HG03025 (cell line): ENCODE measurements around the gene UPK3A.

Experiments used
- ATAC-seq: cut with Tn5 transposase; IDR thresholded peaks from one replicate; pipeline ENCODE4 v1.9.1; 2021; ENCODE audit warnings: mild to moderate bottlenecking, moderate library complexity; ENCODE audit not compliant: unreplicated experiment, low FRiP score

The UPK3A gene

DNA sequence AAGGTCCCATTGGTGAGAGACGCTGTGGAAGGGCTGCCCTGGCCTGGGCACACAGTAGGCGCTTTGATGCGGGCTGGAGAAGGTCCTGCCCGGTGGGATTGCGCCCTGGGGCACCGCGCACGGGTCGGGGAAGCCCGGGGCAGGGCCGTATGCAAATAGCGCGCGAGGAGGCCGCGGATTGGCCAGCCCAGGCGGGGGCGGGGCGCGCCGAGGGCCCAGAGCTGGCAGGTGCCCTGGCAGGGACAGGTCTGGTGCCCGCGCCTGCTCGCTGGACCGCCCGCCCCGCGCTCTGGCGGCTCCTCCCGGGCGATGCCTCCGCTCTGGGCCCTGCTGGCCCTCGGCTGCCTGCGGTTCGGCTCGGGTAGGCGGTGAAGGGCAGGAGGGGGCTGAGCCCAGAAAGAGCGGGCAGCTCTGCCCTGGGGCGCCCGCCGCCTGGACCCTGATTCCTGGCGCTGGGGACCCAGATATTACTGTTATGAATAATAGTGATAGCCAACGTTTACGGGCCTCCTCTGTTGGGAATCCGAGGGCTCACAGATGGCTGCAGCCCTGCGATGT, at the start of gene UPK3A:
UPK3A (plus strand) TSS at position 245 of the 558 bp plus-strand sequence; CDS start at position 310, 65 bp downstream.
- no peak for ATAC-seq

DNA sequence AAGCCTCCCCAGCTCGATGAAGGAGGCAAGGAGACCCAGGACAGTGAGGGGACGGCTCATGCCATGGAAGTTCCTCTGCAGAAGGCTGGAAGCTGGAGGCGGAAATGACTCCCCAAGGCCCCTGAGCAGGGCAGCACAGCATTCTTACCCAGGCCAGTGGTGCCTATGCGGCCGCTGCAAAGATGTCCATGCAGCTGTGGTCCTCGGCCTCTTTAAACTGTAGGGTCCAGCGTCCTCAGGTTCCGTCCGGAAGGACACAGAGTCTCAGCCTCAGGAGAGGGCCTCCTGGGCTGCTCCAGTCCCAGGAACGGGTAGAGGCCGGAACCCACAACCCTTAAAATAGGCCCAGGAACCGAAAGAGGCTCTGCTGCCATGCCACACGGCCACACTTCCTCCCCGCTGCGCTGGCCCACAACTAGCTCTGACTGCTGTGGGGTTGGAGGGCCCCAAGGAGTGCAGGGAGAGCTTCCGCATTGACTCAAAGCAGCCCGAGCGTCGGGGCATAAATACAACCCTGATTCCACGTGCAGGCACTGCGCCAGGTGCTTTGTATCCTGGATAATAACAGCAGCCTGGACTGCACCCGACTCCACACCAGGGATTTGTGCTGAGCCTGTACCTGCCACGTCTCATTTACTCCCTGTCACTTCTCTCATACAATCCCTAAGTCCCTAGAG, 49.5 kb upstream of the UPK3A start:
- peak; percentile 59 for ATAC-seq

DNA sequence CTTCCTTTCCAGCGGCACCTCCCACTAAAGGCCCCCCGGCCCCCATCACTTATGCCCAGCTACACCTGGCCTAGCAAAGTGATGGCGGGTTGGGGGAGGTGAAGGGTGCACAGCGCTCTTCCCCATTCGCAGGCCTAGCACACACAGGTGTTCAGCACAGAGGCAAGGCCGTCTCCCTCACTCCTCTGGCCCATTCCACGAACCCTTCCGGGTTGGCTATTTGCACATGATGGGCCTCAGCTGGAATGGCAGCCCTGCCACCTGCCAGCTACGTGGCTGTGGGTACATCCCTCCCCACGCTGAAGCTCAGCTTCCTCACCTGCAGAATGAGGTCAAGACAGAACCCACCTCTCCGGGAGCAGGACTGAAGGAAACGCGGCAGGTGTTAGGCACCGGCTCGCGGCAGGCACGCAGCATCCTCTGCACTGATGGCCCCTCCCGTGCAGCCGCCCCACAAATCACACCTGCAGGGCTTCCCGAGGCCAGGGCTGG, 48.9 kb upstream of the UPK3A start:
- ATAC-seq: no peak

DNA sequence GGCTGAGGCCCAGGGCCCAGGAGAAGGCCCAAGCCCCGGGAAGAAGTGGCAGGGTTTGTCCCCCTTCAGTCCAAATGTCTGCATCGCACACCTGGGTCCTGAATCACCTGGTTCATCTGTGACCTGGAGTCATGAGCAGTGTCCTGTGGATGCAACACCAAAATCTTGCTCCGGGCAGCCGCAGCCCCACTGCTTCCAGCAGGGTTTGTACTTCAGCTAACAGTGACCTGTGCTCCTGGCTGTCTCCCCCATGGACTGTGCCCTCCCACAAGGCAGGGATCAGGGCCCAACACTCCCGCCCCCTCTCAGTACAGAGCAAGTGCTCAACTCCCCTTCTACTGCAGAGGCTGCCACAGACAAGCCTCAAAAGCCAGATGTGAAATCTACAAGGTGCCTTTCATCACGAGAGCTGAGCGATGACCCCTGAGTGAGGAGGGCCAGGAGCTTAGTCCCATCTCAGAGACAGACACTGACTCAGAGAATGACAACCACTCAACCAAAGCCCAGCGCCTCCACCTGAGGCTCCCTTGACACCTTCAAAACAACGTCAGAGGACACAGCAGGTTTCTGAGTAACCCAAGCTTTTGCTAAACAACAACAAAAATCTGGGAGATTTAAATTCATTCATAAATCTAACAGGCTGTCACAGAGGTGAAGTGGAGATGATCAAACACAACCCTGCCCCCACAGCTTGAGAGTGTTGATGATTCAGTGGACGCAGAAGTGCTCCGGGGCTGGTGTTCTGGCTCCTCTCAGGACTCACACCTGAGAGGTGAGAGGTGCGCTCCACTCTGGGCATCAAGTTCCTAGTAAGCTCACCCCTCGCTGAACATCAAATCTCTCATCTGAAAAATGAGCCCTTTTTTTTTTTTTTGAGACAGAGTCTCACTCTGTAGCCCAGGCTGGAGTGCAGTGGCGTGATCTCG, 47.4 kb upstream of the UPK3A start:
- ATAC-seq: no peak

DNA sequence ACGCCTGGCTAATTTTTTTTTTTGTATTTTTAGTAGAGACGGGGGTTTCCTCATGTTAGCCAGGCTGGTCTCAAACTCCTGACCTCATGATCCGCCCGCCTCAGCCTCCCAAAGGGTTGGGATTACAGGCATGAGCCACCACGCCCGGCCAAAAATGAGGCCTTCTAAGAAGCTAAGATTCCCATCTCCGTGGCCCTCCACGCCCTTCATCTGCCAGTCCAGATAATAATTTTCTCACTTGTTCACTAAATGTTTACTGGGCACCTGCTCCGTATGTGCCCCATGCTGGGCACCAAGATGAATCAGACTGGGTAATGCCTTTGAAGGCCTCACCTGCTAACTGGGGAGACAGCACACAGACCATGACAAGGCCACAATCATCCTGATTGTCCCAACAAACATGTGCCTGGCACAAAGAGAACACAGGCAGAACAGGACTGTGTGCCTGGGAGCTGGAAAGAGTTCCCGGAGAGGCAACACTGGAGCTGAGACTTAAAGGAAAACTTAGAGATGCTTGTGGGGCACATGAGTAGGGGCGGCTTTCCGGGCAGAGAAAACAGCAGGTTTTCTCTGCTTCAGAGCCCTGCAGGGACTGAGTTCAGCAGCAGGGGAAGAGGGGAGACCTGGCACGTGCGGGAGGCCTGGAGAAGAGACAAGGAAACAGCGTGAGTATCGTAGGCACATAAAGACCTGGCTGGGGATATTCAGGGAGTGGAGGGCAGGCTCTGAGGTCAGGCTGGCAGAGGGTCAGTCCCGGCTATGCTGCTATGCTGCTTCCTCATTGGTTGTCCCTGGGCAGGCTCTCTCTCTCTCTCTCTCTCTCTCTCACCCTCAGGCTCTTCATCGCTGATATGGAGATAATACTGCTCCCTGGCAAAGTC, 46.4 kb upstream of the UPK3A start:
- no peak for ATAC-seq

DNA sequence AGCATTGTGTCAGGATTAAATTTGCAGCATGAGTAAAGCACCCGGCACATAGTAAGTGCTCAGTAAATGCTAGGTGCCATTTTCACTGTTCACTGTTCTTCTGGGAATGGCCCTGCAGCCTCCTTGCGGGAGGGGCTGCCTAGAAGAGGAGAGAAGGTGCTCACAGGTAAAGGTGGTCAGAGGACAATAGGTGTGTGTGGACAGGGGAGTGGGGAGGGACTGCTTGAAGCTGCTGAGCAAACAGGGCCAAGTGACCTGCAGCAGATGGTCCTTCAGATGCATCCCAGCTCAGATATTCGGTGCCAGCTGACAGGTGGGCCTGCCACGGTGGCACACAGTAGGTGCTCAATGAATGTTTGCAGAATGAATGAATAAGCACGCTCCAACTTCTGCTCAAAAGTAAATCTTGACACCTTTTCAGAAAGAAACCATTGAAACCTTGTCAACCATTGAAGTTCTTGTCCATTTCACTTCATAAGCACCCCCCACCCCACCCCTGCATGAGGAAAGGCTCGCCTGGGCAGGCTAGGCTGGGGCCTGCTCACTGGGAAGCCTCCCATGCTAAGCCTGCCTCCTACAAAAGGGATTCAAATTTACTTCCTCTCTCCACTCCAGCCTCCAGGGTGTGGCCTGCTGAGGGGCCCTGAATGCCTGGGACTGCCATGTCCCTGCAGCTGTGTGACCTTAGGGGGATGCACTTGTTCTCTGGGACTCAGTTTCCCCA, 45.6 kb upstream of the UPK3A start:
- ATAC-seq: no peak

DNA sequence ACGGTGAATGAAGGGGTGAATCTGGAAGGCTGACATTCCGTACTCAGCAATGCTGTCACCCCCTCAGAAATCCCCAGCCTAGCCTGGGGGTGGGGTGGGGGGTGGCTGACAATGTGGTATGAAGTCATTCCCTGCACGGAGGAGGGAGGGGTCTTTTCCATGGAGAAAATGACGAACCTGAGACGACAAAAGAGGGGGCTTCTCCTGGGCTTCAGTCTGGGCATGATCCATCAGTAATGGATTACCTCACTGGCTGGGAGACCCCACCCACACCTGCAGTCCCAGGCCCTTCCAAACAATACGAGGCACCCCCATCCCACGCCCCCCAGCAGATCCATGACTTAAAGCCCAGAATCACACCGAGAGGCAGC, 45.1 kb upstream of the UPK3A start:
- no peak for ATAC-seq

DNA sequence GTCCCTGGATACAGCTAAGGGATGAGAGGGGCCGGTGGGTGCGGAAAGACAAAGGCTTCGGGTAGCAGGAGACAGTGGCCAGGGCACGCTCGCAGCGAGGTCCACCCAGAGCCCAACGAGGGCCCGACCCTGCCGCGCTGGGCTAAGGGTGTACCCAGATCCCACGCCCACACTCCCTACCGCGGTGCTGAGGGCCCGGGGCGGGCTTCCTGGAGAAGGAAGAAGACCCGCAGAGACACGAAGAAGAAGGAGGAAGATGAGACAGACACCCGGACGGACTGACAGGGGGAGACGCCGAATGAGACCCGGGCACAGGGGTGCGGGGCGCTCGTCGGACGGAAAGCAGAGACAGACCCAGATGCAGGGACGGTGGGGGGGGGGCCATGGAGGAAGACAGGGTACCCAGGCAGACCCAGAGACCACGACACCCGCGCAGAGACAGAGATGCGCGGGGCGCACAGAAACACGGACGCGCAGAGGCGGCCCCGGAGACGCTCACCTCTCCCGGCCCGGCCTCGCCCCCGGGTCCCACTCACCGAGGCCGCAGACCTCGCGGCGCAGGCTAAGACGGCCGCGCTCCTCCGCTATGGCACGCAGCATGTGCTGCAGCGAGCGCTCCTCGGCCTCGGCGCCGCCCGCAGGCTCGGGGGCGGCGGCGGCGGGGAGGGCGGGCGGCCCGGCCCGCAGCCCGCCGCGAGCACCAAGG, 44.5 kb upstream of the UPK3A start:
- no peak for ATAC-seq

DNA sequence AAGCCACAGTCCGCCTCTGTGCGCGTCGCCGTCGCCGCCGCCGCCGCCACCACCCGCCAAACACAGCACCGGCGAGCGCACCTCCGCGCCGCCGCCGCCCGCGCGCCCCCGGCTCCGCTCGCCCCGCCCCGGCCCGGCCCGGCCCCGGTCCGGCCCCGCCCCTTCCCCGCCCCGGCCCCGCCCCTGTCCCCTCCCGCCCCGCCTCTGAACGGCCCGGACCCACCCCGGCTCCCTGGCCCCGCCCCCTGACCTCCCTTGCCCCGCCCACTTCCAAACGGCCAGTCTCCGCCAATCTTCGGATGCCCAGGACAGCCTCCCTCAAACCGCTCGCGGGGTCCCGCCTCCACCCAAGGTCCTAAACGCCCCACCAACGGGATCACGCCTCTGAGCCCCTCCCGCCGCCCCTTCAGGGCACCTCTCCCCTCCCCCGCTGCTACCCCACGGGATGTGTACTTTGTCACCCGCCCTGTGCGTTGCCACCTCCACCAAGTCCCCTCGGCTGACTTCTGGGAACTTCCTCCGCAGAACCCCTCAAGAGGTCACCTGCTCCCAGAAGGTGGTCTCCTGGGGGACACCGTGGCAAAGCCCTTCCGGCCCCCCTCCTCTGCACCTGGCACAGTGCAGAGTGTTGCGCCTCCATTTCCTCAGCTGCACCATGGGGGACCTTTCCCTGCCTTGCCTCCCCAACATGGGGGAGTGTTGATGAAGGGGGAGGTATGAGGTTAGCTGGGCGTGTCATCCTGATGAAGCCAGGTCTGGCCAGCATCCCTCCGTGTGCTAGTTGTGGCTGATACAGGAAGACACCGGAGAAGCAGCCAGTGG, 43.7 kb upstream of the UPK3A start, which contains the start of gene KIAA0930:
KIAA0930 (minus strand) TSS at position 85 of the 822 bp plus-strand sequence. CDS start 191 bp downstream, outside the sequence.
- no peak for ATAC-seq

DNA sequence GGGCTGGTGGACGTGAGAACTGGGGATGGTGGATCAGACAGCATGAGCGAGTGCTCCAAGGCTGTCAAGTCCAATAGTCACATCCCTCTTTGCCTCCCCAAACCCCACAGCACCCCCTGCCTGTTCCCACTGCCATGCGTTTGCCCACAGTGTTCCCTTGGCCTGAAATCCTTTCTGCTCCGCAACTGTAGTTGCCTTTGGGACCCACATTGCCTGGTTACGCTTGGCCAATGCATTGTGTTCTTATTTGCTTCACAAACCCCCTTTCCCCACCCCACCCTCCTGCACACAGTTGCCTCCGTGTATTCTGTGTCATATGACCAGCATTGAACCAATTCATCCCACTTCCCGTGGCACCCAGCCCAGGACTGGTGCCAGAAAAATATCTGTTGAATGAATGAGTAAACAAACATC, 42.0 kb upstream of the UPK3A start:
- ATAC-seq: no peak

DNA sequence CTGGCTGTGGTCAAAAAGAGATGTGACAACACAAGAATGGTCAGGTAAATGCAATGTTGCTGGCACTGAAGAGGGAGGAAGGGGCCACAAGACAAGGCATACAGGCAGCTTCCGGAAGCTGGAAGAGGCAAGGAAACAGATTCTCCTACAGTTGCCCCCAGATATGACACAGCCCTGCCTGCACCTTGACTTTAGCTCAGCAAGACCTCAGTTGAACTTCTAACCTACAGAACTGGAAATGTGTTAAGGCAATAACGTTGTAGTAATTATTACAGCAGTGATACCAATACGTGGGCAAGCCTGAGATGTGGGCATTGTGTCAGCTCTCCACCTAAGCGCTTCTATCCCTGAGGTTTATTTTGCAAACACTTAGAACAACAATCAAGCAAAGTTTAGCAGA, 39.8 kb upstream of the UPK3A start:
- ATAC-seq: no peak

DNA sequence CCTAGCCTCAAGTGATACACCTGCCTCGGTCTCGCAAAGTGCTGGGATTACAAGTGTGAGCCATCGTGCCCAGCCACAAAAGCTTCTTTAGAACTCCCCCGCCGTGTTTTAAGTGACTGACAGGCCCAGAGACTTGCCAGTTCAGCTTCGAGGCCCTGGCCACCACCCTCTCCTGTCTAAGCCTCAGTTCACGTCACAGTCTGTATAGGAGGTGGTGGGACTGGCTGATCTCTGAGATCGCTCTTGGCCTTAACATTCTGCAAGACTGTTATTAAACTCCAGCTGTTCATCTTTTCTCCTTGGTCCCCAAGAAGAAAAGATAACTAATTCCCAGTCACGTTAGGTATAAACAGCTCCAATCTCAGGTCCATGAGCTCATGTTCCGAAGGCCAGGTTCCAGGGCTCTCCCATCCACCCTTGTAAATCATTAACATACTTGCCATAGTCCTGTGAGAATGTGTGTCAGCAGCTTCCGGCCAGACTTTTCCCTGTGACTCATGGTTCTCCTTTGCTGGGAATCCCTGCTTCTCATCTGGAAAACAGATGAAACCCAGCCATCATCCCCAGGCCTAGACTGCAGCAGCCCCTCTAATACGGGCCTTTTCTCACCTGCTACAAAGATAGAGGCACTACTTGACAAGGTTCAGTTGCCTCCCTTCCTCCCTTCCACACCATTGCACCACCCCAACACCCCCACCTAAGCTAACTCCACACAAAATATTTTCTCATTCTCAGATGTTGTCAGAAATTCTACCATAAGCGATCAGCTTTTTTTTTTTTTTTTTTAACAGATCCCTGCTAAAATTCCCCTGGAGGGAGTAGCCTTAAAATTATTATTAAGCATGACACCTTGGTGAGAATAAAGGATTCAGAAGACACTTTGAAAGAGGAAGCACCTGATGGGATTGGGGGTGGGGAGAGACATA, 38.4 kb upstream of the UPK3A start:
- ATAC-seq: no peak

DNA sequence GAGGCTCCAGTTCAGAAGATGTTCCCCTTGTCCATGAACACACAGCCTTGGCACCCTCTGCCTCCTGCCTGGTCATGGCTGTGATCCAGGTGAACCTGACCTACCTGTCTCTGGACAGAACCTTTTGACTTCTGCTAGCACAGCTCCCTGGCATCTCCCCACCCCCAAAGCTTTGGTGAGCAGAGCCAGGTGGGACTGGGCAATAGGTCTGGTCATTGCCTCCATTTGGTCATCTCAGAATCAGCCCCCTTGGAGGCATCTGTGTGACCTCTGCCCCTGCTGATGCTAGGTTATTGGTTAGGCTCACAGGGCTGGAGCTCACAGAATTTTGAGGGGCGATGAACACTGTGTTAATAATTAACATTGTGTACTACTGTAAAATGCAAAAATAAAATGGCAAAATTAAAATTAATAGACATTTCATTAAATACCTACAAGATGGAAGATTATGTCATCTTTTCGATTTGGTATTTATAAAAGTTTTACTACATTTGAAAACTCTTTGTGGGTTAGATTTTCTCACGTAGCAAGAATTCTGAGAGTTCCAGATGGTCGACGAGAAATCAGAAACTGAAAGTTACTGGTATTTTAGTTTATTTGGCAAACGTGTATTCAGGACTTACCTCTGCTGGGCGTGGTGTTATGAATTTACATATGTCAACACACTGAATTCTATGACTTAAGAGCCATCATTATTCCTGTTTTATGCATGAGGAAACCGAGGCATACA, 35.8 kb upstream of the UPK3A start:
- no peak for ATAC-seq

DNA sequence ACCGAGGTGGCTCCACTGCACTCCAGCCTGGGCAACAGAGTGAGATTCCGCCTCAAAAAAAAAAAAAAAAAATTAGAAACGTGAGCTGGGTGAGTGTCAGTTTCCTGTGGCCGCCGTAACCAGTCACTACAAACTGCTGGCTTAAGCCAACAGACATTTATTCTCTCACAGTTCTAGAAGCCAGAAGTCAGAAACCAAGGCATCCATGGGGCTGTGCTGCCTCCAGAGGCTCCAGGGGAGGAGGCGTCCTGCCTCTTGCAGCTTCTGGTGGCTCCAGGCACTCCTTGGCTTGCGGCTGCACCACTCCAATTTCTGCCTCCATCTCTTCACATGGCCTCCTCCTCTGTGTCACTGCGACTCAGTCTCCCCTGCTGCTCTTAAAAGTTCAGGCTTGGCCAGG, 32.9 kb upstream of the UPK3A start:
- ATAC-seq: no peak

DNA sequence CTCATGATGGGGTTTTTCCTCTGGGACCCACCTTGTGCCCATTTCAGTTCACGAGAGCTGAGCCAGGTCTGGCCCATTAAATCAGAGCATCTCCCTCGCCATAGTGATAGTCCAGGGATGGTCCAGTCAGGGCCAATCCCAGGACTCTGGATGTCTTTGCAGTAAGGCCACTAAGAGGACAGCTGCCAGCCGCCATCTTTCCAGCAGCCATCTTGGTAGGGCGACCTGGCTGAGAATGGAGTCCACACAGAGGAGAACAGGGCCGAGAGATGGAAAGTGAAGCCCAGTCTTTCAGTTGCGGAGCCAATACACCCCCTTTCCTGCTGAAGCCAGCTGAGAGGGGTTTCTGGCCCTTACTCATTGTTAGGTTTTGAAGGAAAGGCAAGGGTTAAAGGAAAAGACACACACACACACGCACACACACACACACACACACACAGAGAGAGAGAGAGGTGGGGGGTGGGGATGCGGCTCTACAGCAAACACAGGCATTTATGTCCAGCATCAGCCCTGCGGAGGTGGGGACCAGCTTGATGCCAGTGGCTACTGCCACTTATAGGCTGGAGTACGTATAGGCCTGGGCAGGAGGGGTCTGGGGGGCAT, 31.6 kb upstream of the UPK3A start:
- ATAC-seq: no peak

DNA sequence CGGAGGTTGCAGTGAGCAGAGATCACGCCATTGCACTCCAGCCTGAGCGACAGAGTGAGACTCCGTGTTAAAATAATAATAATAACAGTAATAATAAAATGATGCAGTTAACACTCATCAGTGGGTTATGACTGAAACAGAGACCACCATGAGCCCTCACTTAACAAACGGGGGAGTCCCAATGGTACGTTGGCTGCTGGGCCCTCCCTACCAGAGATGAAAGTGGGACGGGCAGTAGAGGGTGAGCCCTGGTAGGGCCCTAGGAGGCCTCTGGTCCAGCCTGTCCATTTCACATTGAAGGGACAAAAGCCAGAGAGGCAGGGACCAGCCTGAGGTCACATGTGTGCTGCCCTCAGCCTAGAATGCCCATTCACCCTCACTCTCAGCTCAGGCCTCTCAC, 30.4 kb upstream of the UPK3A start:
- ATAC-seq: no peak
